ENCODE results near the gene ATXN3L. TPM values are rescaled to one million over a fixed set of nuclear protein-coding genes. Genes with fewer than 3 reads are reported as not detected.

The ATXN3L gene
- not detected in 2 replicates for total RNA-seq
- long read RNA-seq: 0 reads

DNA sequence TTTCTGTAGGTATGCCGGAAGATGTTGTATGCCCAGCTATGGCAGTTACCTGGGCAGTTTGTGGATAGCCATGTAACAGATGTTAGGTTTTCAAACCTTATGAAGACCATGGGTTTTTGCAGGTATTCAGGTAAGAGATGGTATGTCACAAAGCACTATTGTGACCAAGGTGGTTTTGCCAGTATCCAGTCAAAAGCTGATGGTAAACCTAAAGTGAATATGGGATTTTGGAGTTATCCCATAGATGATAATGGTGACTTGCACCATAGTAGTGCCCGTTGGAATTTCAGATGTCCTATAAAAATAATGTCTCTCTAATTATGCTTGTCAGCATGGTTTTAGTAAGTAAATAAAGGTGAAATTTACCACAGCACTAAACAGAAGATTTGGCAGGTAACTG, at the start of gene ATXN3L:
Gene ATXN3L (minus strand): TSS at position 101 of the 400 bp plus-strand sequence. CDS start 119 bp downstream, outside the sequence.
- peaks cover 48% of the 10 kb centered on the region for H3K9me3 Mint-ChIP-seq (ENCODE audit: low read depth)
- TF ChIP-seq, protein P1, sequence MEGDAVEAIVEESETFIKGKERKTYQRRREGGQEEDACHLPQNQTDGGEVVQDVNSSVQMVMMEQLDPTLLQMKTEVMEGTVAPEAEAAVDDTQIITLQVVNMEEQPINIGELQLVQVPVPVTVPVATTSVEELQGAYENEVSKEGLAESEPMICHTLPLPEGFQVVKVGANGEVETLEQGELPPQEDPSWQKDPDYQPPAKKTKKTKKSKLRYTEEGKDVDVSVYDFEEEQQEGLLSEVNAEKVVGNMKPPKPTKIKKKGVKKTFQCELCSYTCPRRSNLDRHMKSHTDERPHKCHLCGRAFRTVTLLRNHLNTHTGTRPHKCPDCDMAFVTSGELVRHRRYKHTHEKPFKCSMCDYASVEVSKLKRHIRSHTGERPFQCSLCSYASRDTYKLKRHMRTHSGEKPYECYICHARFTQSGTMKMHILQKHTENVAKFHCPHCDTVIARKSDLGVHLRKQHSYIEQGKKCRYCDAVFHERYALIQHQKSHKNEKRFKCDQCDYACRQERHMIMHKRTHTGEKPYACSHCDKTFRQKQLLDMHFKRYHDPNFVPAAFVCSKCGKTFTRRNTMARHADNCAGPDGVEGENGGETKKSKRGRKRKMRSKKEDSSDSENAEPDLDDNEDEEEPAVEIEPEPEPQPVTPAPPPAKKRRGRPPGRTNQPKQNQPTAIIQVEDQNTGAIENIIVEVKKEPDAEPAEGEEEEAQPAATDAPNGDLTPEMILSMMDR (IDR thresholded peaks at IDR 0.05; ENCODE audit: unreplicated experiment): no peak
- no peaks in the 10 kb centered on the region for H3K36me3 Mint-ChIP-seq (ENCODE audit: insufficient read depth)
- H3K4me3 Mint-ChIP-seq (ENCODE audit: low read depth): no peak within 1 kb of the TSS
- no peak within 1 kb of the TSS for H3K27ac Mint-ChIP-seq
- H3K4me1 Mint-ChIP-seq (ENCODE audit: low read depth): no peaks in the 10 kb centered on the region
- no peaks in the 10 kb centered on the region for H3K27me3 Mint-ChIP-seq
- DNase-seq (ENCODE audit: low spot score, unreplicated experiment): no peak

DNA sequence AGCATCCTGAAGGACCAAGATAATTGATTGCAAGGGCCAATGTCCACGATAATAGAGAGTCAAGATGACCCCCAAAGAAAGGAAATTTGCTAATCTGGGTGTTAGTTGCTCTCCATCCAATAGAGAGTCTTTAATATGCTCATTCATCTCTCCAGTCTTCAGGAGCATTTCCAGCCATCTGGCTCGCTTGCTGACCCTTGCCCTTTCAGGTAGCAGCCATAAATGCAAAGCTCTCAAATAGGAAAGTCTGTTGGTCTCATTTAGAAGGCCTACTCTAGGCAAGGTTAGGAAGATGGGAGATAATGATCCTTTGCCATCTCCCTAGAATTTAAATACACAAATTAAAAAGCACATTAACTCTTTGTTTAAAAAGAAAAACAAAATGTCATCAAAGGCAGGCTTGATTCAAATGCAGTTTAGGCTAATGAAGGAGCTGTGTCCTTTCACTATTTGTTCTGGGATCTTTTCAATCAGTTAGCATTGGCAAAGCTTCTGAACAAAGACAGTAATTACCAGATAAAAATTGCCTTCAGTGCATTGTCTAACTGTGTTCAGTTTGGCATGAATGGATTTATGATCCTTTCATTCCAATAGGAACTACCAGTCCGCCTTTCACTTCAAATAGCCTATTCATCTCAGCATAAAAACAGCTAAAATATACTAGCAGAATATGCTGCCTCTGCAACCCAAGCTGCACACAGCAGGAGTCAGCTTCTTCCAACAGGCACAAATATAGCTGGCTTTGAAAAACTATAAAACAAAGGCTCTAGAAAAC, 49.6 kb upstream of the ATXN3L start:
- Mint-ChIP-seq H3K9me3 (ENCODE audit: low read depth) (peaks cover 21% of the 10 kb centered on the region), H3K36me3 (ENCODE audit: insufficient read depth) (peaks cover 1% of the 10 kb centered on the region), H3K4me3 (ENCODE audit: low read depth) (no peak overlapping the region), H3K27ac (no peak overlapping the region), H3K4me1 (ENCODE audit: low read depth) (peaks cover 6% of the 10 kb centered on the region), H3K27me3 (no peaks in the 10 kb centered on the region)
- no peak for DNase-seq (ENCODE audit: low spot score, unreplicated experiment)
- TF ChIP-seq, protein P1 (IDR thresholded peaks at IDR 0.05; ENCODE audit: unreplicated experiment): no peak

DNA sequence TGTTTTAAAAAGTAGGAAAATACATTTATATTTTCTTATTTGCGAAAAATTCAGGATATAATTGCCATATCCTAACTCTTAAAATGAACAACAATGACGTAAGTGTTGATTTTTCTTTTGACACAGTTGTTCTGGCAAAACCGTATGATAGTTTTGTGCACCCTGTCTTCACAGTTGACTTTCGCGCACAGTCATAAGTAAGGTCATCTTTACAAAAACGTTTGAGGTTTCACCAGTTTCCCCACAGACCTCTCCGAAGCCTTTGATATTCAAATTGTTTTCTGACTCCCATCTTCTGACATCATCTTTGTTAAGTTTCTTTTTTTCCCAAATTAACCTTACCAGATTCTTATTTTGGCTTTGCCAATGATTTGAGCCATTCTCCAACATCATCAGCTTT, 48.1 kb upstream of the ATXN3L start:
- Mint-ChIP-seq H3K9me3 (ENCODE audit: low read depth) (peaks cover 24% of the 10 kb centered on the region), H3K4me3 (ENCODE audit: low read depth) (no peak overlapping the region), H3K27ac (no peak overlapping the region), H3K4me1 (ENCODE audit: low read depth) (peaks cover 6% of the 10 kb centered on the region), H3K27me3 (no peaks in the 10 kb centered on the region), H3K36me3 (ENCODE audit: insufficient read depth) (peaks cover 1% of the 10 kb centered on the region)
- TF ChIP-seq, protein P1 (IDR thresholded peaks at IDR 0.05; ENCODE audit: unreplicated experiment): no peak
- no peak for DNase-seq (ENCODE audit: low spot score, unreplicated experiment)

DNA sequence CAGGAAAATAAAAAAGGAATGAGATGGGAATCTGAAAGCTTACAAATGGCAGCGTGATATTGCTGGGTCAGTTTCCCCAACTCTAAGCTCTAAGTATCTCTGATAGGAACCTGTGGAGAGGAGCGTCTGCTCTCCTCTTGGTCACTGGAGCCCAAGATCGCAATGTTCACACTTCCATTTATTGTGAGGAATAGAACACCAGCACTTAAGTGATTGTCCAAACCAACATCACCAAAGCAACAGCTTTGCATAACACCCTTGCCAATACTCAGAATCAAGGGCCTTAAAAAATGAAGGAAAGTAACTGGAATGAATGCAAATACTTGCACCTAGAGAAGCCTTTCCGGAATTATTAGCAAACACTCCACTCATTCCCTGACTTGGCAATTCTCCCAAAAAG, 46.8 kb upstream of the ATXN3L start:
- Mint-ChIP-seq H3K27me3 (no peaks in the 10 kb centered on the region), H3K27ac (no peak overlapping the region), H3K4me3 (ENCODE audit: low read depth) (no peak overlapping the region), H3K36me3 (ENCODE audit: insufficient read depth) (peaks cover 1% of the 10 kb centered on the region), H3K9me3 (ENCODE audit: low read depth) (peaks cover 27% of the 10 kb centered on the region), H3K4me1 (ENCODE audit: low read depth) (peaks cover 6% of the 10 kb centered on the region)
- TF ChIP-seq, protein P1 (IDR thresholded peaks at IDR 0.05; ENCODE audit: unreplicated experiment): no peak
- DNase-seq (ENCODE audit: low spot score, unreplicated experiment): no peak

DNA sequence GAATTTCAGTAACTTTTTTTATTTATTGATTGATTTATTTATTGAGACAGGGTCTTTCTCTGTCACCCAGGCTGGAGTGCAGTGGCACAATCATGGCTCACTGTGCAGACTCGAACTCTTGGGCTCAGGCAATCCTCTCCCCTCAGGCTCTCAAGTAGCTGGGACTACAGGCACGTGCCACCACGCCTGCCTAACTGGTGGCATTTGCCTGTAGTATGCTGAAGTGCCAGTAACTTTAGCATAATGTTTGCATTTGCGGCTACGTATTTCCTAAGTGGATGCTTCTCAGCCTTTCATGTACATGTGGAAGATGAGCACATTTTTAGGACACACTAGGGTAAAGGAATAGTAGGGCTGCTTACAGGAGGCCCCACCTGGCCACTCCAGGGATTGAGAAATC, 45.3 kb upstream of the ATXN3L start:
- H3K27ac Mint-ChIP-seq: no peak overlapping the region
- TF ChIP-seq, protein P1 (IDR thresholded peaks at IDR 0.05; ENCODE audit: unreplicated experiment): no peak
- H3K9me3 Mint-ChIP-seq (ENCODE audit: low read depth): peaks cover 21% of the 10 kb centered on the region
- peaks cover 6% of the 10 kb centered on the region for H3K4me1 Mint-ChIP-seq (ENCODE audit: low read depth)
- H3K36me3 Mint-ChIP-seq (ENCODE audit: insufficient read depth): peaks cover 1% of the 10 kb centered on the region
- DNase-seq (ENCODE audit: low spot score, unreplicated experiment): no peak
- H3K27me3 Mint-ChIP-seq: no peaks in the 10 kb centered on the region
- H3K4me3 Mint-ChIP-seq (ENCODE audit: low read depth): no peak overlapping the region
